RWPE1 (cell line): ENCODE measurements around the gene GAS7.
"Not testable (repeated sequence)": the region's sequence is repeated elsewhere in the genome, so short reads cannot be mapped to it uniquely, and the experiment has no call there.

Experiments
- CTCF ChIA-PET: fragments of 350-600 bp; sonication (Branson Sonifier 250); formaldehyde crosslinking; extraction: SDS; loops from one replicate; lab custom pipeline; 2021; lab: Yijun Ruan, JAX
- POLR2A ChIA-PET: fragments of 400-600 bp; formaldehyde crosslinking; extraction: SDS; loops from one replicate; lab custom pipeline; 2020; ENCODE audit warnings: antibody characterized with exemption; ENCODE audit not compliant: low non-redundant PET; lab: Yijun Ruan, JAX
- DNase-seq: peaks from one replicate; pipeline ENCODE4 v3.0.0; 2012; ENCODE audit warnings: low spot score
- H3K27ac ChIP-seq: fragments of 450-650 bp; 2 replicates; pipeline ENCODE4 v1.5.1; 2017
- TF ChIP-seq, protein P1 (sequence below): fragments of 450-650 bp; conservative IDR thresholded peaks from 2 replicates; pipeline ENCODE4 v1.5.1; 2017; ENCODE audit warnings: low read depth, mild to moderate bottlenecking

The GAS7 gene

DNA sequence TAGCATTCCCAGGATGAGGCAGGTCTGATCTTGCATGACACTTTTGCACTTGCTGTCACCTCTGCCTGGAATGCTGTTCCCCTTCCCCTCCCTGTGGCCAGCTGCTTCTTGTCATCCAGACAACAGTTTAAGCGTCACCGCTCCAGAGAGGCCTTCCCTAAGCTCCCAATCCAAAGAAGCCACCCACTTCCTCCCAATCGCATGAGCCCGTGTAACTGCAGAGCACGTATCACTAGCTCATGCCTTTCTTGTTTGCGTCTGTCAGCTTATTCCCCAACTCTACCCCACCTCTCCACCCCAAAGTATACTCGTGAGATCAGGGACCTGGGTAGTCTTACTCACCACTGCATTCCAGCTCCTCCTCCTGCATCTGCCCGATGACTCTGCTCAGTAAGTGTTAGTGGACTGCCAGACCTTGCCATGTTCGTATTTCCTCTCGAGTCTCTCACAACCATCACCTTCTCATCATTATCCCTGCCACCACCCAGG lies 92.8 kb downstream of the GAS7 start:
- TF ChIP-seq, protein P1, sequence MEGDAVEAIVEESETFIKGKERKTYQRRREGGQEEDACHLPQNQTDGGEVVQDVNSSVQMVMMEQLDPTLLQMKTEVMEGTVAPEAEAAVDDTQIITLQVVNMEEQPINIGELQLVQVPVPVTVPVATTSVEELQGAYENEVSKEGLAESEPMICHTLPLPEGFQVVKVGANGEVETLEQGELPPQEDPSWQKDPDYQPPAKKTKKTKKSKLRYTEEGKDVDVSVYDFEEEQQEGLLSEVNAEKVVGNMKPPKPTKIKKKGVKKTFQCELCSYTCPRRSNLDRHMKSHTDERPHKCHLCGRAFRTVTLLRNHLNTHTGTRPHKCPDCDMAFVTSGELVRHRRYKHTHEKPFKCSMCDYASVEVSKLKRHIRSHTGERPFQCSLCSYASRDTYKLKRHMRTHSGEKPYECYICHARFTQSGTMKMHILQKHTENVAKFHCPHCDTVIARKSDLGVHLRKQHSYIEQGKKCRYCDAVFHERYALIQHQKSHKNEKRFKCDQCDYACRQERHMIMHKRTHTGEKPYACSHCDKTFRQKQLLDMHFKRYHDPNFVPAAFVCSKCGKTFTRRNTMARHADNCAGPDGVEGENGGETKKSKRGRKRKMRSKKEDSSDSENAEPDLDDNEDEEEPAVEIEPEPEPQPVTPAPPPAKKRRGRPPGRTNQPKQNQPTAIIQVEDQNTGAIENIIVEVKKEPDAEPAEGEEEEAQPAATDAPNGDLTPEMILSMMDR, result no peak
- H3K27ac ChIP-seq, result peak overlapping the region; percentile 69
- DNase-seq, result peak; percentile 64
- CTCF ChIA-PET, result interaction anchor here (0.6 kb wide), 1 partner anchor 29 kb away, joined by 3 read pairs; no protein-coding TSS in a partner anchor
- POLR2A ChIA-PET, result no interaction called here

DNA sequence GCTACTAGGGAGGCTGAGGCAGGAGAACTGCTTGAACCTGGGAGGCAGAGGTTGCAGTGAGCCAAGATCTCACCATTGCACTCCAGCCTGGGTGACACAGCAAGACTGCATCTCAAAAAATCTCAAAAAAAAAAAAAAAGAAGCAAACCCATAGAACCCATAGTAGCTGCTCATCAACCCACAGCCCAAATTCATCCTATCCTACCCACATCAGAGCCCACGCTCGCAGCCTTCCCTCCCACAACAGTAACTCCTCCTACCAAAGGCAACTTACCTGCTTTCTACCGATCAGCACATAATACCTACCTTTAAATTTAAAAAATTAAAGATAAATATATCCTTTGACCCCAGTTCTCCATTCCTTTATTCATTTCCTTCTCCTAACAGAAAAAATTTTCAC lies 94.7 kb downstream of the GAS7 start:
- POLR2A ChIA-PET, result no interaction called here

DNA sequence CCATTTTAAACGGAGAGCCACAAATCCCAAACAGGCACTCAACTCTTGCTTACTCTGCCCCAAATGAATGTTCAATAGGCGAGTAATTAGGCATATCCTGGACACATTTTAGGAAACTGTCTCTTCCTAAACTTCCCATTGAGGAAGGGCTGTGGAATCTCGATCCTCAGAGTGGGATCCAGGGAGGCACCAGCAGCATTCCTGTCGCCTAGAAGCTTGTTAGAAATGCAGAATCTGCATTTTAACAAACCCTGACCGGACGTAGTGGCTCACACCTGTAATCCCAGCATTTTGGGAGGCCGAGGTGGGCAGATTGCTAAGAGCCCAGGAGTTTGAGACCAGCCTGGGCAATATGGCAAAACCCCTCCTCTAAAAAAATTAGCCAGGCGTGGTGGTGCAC lies 95.6 kb downstream of the GAS7 start:
- CTCF ChIA-PET, result no interaction called here
- no peak for DNase-seq
- TF ChIP-seq, protein P1, result no peak
- POLR2A ChIA-PET, result no interaction called here
- H3K27ac ChIP-seq, result no peak overlapping the region

More for the DNA sequence above, 94.7 kb downstream of the GAS7 start:
- DNase-seq, result no peak
- CTCF ChIA-PET, result no interaction called here
- H3K27ac ChIP-seq, result no peak overlapping the region
- TF ChIP-seq, protein P1, result no peak

DNA sequence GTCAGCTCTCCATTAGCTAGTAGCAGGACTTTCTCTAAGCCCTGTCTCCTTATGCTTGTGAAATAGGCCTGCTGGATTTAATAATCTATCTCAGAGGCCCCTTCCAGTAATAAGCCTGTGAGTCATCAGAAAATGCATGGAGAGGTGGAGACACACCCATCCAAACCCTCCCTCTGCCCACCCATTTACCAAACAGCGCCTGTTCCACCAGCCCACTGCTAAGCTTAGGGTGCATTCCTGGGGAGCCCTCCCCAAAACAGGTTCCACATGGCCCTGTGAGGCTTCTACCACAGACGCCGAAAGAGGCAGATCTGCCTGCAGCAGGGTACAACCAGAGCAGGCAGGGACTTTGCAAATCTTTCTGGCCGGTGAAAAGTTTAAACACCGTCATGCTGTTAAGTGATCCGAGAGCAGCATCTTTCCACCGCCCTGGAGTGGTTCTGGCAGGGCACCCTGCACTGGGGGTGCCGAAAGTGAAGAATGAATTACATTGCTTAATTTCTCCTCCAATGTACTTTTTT lies 99.3 kb downstream of the GAS7 start:
- TF ChIP-seq, protein P1, result no peak
- POLR2A ChIA-PET, result no interaction called here
- CTCF ChIA-PET, result no interaction called here
- peak; percentile 32 for DNase-seq
- H3K27ac ChIP-seq, result peak overlapping the region; percentile 76

DNA sequence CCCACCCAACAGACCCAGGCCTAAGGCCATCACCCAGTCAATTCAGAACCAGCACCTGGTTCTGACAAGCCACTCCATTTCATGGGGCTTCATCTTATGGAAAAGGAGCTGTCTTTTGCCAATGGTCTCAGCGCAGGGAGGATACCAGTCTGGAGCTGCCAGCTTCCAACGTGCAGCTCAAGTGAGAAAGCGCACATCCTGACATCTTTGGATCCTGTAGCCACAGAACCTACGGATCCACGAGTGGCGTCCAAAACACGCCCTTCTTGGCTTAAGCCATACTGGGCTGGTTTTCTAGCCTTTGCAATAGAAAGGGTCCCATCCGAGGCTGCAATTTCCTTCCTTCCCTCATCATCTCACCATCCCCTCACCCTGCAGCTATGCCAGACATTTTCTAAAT lies 101.8 kb downstream of the GAS7 start:
- CTCF ChIA-PET, result no interaction called here
- TF ChIP-seq, protein P1, result no peak
- POLR2A ChIA-PET, result no interaction called here
- H3K27ac ChIP-seq, result no peak overlapping the region
- no peak for DNase-seq

DNA sequence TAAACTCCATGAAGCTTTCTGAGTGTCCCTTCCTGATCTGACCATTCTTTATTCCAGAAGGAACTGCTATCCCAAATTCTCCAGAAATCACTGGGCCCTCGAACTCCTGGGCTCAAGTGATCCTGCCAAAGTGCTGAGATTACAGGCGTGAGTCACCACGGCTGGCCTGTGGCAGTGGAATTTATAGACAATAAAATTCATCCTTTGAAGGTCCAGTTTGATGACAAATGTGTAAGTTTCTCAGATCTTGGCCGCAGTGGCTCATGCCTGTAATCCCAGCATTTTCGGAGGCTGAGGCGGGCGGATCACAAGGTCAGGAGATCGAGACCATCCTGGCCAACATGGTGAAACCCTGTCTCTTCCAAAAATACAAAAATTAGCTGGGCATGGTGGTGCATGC lies 103.1 kb downstream of the GAS7 start:
- DNase-seq, POLR2A ChIA-PET: not testable (repeated sequence)
- peak overlapping the region; percentile 71 for H3K27ac ChIP-seq
- CTCF ChIA-PET, result interaction anchor here (0.6 kb wide), 1 partner anchor 52 kb away, joined by 4 read pairs; no protein-coding TSS in a partner anchor

DNA sequence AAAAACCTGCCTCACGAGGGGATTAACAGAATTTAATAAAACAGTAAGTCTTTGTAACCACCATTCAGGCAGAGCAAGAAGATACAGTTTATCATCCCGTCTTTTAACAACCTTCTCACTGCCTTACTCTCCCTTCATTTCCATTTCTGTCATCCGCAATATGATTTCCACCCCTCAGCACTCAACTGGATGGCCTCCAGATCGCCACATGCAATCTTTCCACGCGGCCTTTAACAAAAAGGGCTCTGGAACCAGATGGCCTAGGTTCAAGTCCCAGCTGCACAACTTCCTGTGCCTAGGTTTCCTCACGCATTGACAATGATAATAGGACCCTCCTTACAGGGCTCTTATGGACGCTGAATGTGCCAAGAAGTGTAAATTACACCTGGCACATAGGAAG lies 103.6 kb downstream of the GAS7 start:
- POLR2A ChIA-PET, result no interaction called here
- no peak for DNase-seq
- TF ChIP-seq, protein P1, result no peak
- H3K27ac ChIP-seq, result peak overlapping the region; percentile 71
- CTCF ChIA-PET, result no interaction called here
